GM08714 (cell line): ENCODE measurements around the gene STARD10.

ENCODE experiments used
- H3K4me3 ChIP-seq: fragments of 200-500 bp; sonication (Bioruptor generic); 2 replicates; pipeline ENCODE4 v1.5.1; 2014; ENCODE audit warnings: mild to moderate bottlenecking, low read length, inconsistent platforms
- ZNF274 ChIP-seq: IDR thresholded peaks from 2 replicates; pipeline ENCODE4 v1.6.1; 2012; ENCODE audit warnings: mild to moderate bottlenecking, low read depth, low read length

STARD10 gene

GRCh38 chr11:72774499-72774898 lies 19.3 kb downstream of the STARD10 start:
- no peak overlapping the region for H3K4me3 ChIP-seq
- TF ChIP-seq ZNF274: no peak

- TF ChIP-seq ZNF274: no peak
Observed at GRCh38 chr11:72773696-72774095, 20.2 kb downstream of the STARD10 start.

GRCh38 chr11:72773291-72773690 lies 20.6 kb downstream of the STARD10 start:
- no peak for TF ChIP-seq ZNF274
- no peak overlapping the region for H3K4me3 ChIP-seq

More at GRCh38 chr11:72773696-72774095, 20.2 kb downstream of the STARD10 start:
- H3K4me3 ChIP-seq: no peak overlapping the region

GRCh38 chr11:72772059-72772458 lies 21.8 kb downstream of the STARD10 start:
- no peak overlapping the region for H3K4me3 ChIP-seq
- TF ChIP-seq ZNF274: no peak

- no peak overlapping the region for H3K4me3 ChIP-seq
- no peak for TF ChIP-seq ZNF274
Observed at GRCh38 chr11:72771507-72771906, 22.3 kb downstream of the STARD10 start.

GRCh38 chr11:72770799-72771198 lies 23.0 kb downstream of the STARD10 start:
- no peak for TF ChIP-seq ZNF274
- H3K4me3 ChIP-seq: no peak overlapping the region

GRCh38 chr11:72769680-72770079 lies 24.2 kb downstream of the STARD10 start:
- TF ChIP-seq ZNF274: no peak
- H3K4me3 ChIP-seq: no peak overlapping the region

GRCh38 chr11:72768581-72768980 lies 25.3 kb downstream of the STARD10 start:
- no peak overlapping the region for H3K4me3 ChIP-seq
- TF ChIP-seq ZNF274: no peak

GRCh38 chr11:72767203-72768062 lies 26.4 kb downstream of the STARD10 start:
- TF ChIP-seq ZNF274: no peak
- H3K4me3 ChIP-seq: no peak overlapping the region

- TF ChIP-seq ZNF274: no peak
- no peak overlapping the region for H3K4me3 ChIP-seq
Observed at GRCh38 chr11:72766152-72766902, 27.5 kb downstream of the STARD10 start.

GRCh38 chr11:72764503-72764902 lies 29.3 kb downstream of the STARD10 start:
- no peak overlapping the region for H3K4me3 ChIP-seq
- no peak for TF ChIP-seq ZNF274

- TF ChIP-seq ZNF274: no peak
- no peak overlapping the region for H3K4me3 ChIP-seq
Observed at GRCh38 chr11:72763823-72764222, 30.0 kb downstream of the STARD10 start.

- no peak overlapping the region for H3K4me3 ChIP-seq
- no peak for TF ChIP-seq ZNF274
Observed at GRCh38 chr11:72762641-72763304, 31.1 kb downstream of the STARD10 start.
